HG02943 (cell line): ENCODE measurements around the gene MINK1.

Experiments used
- ATAC-seq: cut with Tn5 transposase; IDR thresholded peaks from one replicate; pipeline ENCODE4 v1.9.1; 2021; ENCODE audit warnings: mild to moderate bottlenecking, low read depth, moderate library complexity; ENCODE audit not compliant: unreplicated experiment

MINK1 gene

DNA sequence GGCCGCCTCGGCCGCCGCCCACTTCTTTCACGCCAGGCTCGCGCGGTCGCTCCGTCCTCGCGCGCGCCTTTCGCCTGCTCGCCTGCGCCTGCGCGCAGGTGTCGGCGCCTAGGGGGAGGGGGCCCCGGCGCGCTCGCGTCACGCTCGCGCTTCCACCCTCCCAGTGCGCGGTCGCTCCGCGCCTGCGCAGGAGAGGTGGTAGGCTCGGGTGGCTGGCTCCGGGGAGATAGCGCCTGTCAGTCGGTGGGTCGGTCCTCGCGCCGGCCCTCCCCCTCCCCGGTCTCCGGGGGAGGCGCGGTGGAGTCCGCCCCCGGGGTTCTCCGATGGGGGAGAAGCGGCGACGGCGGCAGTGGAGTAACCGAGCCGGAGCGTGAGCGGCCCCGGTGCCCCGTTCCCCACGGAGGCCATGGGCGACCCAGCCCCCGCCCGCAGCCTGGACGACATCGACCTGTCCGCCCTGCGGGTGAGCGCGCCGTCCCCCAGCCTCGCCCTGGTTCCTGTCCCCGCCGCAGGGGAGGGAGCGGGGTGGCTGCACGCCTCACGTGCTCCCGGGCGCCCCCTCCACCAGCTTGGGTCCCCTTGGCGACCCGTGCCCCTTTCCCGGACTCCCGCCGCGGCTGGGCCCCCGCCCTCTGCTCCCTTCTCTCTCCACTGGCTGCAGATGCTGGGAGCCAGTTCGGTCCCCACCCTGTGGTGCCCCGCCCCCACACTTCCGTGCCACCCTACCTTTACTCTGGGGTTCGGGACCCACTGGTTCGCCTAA is at the start of gene MINK1:
Gene MINK1, plus strand, starts transcription at position 163 of the 763 bp plus-strand sequence. Its CDS starts 244 bp downstream, at position 407.
- peak; percentile 75 for ATAC-seq

- ATAC-seq, result no peak
These were observed 47.6 kb upstream of the MINK1 start for GRCh38 chr17:4785311-4786105.

GRCh38 chr17:4786106-4786511 is 47.0 kb upstream of the MINK1 start, which contains the start of gene VMO1:
TSS of gene VMO1 (minus strand) at chr17:4786364. CDS start at chr17:4786352, 12 bp downstream.
- ATAC-seq, result no peak

- ATAC-seq, result no peak
These were observed 46.6 kb upstream of the MINK1 start for GRCh38 chr17:4786516-4786915.

GRCh38 chr17:4788159-4788806 is 44.9 kb upstream of the MINK1 start:
- no peak for ATAC-seq

DNA sequence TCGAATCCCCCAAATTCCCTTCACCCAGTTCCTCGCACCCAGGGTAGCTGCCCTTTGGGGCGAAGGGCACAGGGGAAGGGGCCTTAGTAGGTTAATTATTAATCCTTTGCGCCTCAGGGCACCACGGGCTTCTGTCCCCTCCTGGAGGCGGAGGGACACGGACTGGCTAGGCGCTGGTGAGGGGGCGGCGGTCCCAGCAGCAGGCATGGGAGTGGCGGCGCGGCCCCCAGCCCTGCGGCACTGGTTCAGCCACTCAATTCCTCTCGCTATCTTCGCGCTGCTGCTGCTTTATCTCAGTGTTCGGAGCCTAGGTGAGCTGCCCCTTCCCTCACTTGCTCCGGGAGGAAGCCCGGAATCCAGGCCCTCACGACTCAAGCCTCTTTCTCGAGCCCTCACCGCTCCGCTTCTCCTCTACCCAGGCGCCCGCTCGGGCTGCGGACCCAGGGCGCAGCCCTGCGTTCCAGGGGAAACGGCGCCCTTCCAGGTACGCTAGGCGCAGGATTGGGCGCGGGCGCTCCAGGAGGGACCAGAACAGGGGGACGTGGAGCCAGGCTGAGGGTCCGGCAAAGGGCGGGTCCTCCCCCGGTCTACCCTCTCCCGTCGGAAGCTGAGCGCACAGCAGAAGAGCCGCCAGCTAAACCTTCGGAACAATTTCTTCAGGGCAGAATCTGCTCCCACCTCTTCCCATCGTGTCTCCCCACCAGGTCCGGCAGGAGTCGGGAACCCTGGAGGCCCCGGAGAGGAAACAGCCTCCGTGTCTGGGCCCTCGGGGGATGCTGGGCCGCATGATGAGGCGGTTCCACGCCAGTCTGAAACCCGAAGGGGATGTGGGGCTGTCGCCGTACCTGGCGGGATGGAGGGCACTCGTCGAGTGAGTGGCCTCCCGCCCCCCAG is 44.1 kb upstream of the MINK1 start, which contains the start of gene GLTPD2:
Gene GLTPD2, plus strand, starts transcription at position 158 of the 894 bp plus-strand sequence. Its CDS starts 48 bp downstream, at position 206.
- no peak for ATAC-seq

DNA sequence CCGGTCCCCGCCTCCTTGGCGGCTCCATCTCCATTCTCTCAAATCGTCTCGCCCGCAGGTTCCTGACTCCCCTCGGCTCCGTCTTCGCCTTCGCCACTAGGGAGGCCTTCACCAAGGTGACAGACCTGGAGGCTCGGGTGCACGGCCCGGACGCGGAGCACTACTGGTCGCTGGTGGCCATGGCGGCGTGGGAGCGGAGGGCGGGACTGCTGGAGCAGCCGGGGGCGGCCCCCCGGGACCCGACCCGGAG is 43.5 kb upstream of the MINK1 start:
- no peak for ATAC-seq

DNA sequence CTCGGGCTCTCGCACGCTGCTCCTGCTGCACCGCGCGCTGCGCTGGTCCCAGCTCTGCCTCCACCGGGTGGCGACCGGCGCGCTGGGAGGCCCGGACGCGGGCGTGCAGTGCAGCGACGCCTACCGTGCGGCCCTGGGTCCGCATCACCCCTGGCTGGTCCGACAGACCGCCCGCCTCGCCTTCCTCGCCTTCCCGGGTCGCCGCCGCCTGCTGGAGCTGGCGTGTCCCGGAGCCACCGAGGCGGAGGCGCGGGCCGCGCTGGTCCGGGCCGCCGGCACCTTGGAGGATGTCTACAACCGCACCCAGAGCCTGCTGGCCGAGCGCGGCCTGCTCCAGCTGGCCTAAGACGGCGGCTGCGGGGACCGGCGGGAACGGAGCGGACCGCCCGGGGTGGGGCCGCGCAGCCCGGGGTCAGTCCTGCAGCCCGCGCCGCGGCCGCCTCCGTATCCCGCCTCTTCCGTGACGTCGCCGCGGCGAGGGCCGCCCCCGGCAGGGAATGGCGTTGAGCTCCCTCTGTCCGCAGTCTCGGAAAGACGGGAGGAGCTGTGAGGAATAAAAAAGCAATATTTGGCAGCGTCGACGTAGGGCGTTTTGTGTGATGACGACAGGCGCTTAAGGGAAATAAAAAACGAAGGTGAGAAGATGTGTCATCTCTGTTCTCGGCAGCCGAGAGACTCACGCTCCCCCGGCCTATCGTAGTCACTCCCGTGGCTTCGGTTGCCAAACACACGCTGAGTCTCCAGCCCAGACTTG is 43.0 kb upstream of the MINK1 start:
- ATAC-seq, result peak; percentile 78

GRCh38 chr17:4790705-4791088 is 42.4 kb upstream of the MINK1 start:
- no peak for ATAC-seq

DNA sequence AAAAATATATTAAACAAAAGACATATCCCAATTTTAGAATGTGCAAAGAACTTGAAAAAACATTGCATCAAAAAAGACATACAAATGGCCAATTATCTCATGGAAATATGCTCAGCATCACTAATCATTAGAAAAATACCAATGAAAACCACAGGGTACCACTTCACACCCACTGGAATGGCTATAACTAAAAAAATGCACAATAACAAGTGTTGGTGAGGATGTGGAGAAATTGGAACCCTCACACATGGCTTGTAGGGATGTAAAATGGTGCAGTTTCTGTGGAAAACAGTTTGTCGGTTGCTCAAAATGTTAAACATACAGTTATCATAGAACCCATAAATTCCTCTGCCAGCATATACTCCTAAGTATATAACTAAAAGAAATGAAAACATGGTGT is 38.0 kb upstream of the MINK1 start:
- no peak for ATAC-seq

DNA sequence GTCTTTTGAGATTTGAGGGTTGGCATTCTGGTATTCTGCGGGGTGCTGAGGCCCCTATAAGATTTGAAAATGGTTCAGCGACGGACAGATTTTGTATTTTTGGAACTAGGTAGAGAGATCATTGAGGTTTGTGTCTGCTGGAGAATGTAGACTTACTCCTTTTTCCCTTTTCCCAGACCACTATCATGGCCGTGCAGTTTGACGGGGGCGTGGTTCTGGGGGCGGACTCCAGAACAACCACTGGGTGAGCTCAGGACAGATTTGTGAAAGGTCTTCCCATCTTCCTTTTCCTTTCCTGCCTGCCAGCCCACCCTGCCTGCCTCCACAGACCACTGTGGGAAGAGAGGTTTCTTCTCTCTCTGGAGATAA is 36.6 kb upstream of the MINK1 start:
- ATAC-seq, result no peak

DNA sequence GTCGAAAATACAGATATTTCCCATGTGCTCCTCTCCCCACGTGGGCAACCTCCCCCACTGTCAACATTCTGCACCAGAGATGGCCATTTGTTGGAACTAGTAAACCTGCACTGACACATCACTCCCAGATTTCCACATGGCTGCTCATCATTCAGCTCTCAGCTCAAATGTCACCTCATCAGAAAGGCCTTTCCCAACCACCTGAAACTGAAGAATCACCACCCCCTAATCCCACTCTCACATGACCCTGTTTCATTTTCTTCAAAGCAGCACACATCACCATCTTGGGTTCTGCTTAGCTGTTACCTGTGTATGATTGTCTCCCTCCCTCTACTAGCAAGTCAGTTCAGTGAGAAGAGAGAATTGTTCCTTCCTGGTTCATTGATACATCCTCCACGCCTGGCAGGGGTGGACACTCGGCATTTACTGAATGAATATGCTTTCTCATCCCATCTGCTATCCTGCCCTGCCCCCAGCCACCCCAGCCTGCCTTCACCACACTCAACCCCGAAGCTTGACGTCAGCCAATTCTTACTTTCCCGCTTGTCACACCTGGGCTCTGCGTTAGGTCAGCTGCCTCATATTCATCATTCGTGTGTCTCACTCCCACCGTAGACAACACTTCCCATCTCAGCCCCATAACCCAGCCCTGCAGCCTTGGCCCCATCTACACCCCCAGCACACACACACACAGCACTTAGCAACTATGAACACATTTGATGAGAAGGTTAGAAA is 32.5 kb upstream of the MINK1 start:
- ATAC-seq, result no peak

GRCh38 chr17:4802228-4802627 is 30.9 kb upstream of the MINK1 start, which contains the start of gene C17orf114:
TSS of gene C17orf114 (minus strand) at chr17:4802328.
- ATAC-seq, result no peak

- ATAC-seq, result no peak
These were observed 26.7 kb upstream of the MINK1 start for GRCh38 chr17:4806456-4806776.

GRCh38 chr17:4806777-4807604 is 26.1 kb upstream of the MINK1 start, which contains the start of gene PLD2:
TSS of gene PLD2 (plus strand) at chr17:4807152. CDS start at chr17:4807773, 621 bp downstream.
- ATAC-seq, result peak; percentile 90

DNA sequence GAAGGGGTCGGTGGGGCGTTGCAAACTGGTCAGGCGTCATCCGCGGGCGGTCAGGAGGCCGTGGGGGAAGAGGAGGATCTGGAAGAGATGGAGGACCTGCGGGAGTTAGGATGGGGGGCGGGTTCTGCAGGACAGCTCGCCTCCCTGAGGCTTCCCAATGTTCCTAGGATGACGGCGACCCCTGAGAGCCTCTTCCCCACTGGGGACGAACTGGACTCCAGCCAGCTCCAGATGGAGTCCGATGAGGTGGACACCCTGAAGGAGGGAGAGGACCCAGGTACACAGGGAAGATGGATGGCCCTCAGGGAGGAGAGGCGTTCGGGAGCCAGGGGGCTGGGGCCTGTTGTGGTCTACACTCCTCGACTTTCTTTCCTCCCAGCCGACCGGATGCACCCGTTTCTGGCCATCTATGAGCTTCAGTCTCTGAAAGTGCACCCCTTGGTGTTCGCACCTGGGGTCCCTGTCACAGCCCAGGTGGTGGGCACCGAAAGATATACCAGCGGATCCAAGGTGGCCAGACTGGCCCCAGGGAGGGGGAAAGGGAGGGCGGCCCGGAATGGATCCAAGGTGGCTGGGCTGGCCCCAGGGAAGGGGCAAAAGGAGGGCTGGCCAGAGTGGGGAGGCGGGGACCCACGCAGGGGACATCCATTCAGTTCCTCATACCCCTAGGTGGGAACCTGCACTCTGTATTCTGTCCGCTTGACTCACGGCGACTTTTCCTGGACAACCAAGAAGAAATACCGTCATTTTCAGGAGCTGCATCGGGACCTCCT is 25.3 kb upstream of the MINK1 start:
- no peak for ATAC-seq

DNA sequence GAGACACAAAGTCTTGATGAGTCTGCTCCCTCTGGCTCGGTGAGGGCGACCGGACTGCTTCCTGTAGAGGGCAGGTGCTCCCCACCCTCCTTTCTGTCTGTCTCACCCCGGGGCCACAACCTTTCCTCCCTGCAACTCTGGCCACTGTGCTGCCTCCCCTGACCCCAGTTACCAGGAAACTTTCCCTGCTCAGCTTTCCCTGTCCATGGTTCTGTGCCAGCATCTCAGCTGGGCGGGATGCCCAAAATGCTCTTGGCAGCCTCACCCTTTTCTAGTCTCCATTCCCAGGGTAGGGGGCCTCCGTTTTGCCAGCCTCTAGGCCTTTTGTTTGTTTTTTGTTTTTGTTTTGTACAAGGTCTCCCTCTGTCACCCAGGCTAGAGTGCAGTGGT is 24.8 kb upstream of the MINK1 start:
- no peak for ATAC-seq
